Adrenal gland (tissue), 12 donors: ENCODE results near the gene RPEL1. TPM values are rescaled to one million over a fixed set of nuclear protein-coding genes. Genes with fewer than 3 reads are reported as not detected.
"Not testable (repeated sequence)": the region's sequence is repeated elsewhere in the genome, so short reads cannot be mapped to it uniquely, and the experiment has no call there.

ENCODE experiments used
- DNase-seq, 7 donors: peaks; one replicate each; pipeline ENCODE4 v3.0.0-alpha.2; 2019 to 2020
- H3K27ac ChIP-seq, 5 donors: fragments of 200-600 bp; sonication (generic) in 4 of 5; 1 replicate in 3 of 5; 2 replicates in 2 of 5; pipeline versions ENCODE4 v1.5.1 to v1.8.0; 2016 to 2020; ENCODE audit warnings: mild to moderate bottlenecking in 1 of 5
- H3K27me3 ChIP-seq: fragments of 200-600 bp; 2 replicates; pipeline ENCODE4 v1.8.0; 2021
- H3K36me3 ChIP-seq, 2 donors: fragments of 200-600 bp; replicated peaks in 1 of 2; 1 replicate in 1 of 2; 2 replicates in 1 of 2; pipeline versions ENCODE4 v1.5.1 to v1.8.0; 2018 to 2022
- H3K4me1 ChIP-seq, 2 donors: fragments of 200-600 bp; replicated peaks in 1 of 2; 1 replicate in 1 of 2; 2 replicates in 1 of 2; pipeline versions ENCODE4 v1.5.1 to v1.8.0; 2018 to 2021
- H3K4me3 ChIP-seq, 4 donors: fragments of 200-600 bp; sonication (generic) in 3 of 4; one replicate each; pipeline ENCODE4 v1.5.1; 2016 to 2018
- H3K9me3 ChIP-seq, 3 donors: fragments of 200-600 bp; sonication (generic) in 1 of 3; replicated peaks in 1 of 3; 1 replicate in 2 of 3; 2 replicates in 1 of 3; pipeline versions ENCODE4 v1.5.1 to v1.8.0; 2016 to 2021
- POLR2A ChIP-seq, 2 donors: fragments of 450-650 bp; IDR thresholded peaks; one replicate each; pipeline ENCODE4 v1.6.1; 2017; ENCODE audit warnings: antibody characterized with exemption in 2 of 2, mild to moderate bottlenecking in 2 of 2, moderate library complexity in 1 of 2
- WGBS, 4 donors: extraction: QIAGEN DNeasy Blood & Tissue Kit in 2 of 4; methylation state at CpG; one replicate each; pipeline versions ENCODE4 v1.1.5 to v1.1.7; 2013 to 2017; 5-methylcytosine and 5-hydroxymethylcytosine counted together
- intact Hi-C, 2 donors: fragments of 100-400 bp; cut with DNase I; formaldehyde crosslinking; loops; one replicate each; pipeline versions ENCODE4 v1.14.1 to v1.15.0; 2022 to 2023
- polyA plus RNA-seq, 3 donors: library from polyadenylated mRNA; stranded (reverse); fragments of 200-250 nt in 2 of 3; fragments of 350-450 nt in 1 of 3; fragmentation: Illumina TruSeq in 1 of 3; extraction: RNeasy Lipid Tissue Mini Kit (QIAGEN cat#74804) in 1 of 3; gene quantifications; one replicate each; pipeline ENCODE4 v1.2.3, GENCODE V29; 2013 to 2014
- total RNA-seq, 9 donors: library from RNA; depleted of rRNA in 4 of 9; stranded (reverse); fragments of >200 nt in 4 of 9; fragments of 120-200 nt in 1 of 9; fragmentation: NEBNext Ultra II Directional in 1 of 9; extraction: Animal tissue kit (Norgen Biotek cat#: 25700) in 1 of 9; gene quantifications; one replicate each; pipeline versions ENCODE4 v1.1.0 to v1.2.4, GENCODE V29; 2013 to 2023
- TF ChIP-seq, protein P1 (sequence below), 6 experiments: fragments of 450-650 bp in 4 of 6; fragments of 200-600 bp in 2 of 6; sonication (generic) in 1 of 6; IDR thresholded peaks; 1 replicate in 5 of 6; 2 replicates in 1 of 6; pipeline versions ENCODE4 v1.5.1 to v1.8.0; 2016 to 2021; ENCODE audit warnings: antibody characterized with exemption in 6 of 6, mild to moderate bottlenecking in 2 of 6, moderate library complexity in 1 of 6
- donor health status: healthy with polysubstance abuse.
- donor health status: Bipolar disorder and iron deficiency.
- donor health status: DM: yes; HTN: yes; CAD: no.
- donor health status: DM: no; HTN: no; CAD: no.
- donor health status: DM: no; HTN: no; CAD: no.
- donor health status: DM: yes; HTN: yes; CAD: no.

RPEL1 gene
- total and polyA plus RNA-seq, 12 donors = 0.09 to 0.11 TPM; not detected in 10

DNA sequence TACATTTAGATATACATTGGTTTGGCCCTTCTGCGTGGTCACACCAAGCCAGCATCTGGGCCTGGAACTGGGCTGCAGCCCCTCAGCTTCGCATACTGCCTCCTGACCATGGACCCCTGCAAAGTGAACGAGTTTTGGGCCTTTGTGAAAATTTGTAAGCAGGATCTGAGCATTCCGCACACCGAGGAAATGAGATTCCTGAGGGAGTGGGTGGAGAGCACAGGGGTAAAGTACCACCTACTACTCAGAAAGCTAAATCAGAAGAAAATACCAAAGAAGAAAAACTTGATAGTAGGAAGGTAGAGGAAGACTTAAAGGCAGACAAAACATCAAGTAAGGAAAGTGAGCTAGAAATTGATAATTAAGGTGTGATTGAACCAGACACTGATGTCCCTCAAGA, 30.1 kb upstream of the RPEL1 start:
- WGBS, 4 donors = 88 to 95% (median 90%) methylated on average over 5 of the region's 5 CpGs

DNA sequence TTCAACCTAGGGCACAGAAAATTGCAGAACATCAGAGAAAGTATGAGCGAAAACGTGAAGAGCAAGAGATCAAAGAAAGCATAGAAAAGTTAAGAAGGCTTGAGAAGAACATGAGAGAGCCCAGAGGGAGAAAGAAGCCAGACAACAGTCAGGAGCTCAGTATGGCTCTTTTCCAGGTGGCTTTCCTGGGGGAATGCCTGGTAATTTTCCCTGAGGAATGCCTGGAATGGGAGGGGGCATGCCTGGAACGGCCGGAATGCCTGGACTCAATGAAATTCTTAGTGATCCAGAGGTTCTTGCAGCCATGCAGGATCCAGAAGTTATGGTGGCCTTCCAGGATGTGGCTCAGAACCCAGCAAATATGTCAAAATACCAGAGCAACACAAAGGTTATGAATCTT, 29.3 kb upstream of the RPEL1 start:
- intact Hi-C loops, H3K9me3 ChIP-seq, H3K27me3 ChIP-seq, H3K36me3 ChIP-seq, H3K4me3 ChIP-seq, DNase-seq, H3K27ac ChIP-seq, H3K4me1 ChIP-seq: not testable (repeated sequence)
- WGBS, 4 donors = 54 to 78% (median 71%) methylated on average over 4 of the region's 4 CpGs

More for the DNA sequence above, 30.1 kb upstream of the RPEL1 start:
- no peak overlapping the region for H3K4me3 ChIP-seq
- H3K9me3 ChIP-seq = peaks cover 0 to under 1% (median 0%) of the 10 kb centered on the region in 3 donors
- no peaks in the 10 kb centered on the region for H3K4me1 ChIP-seq
- intact Hi-C loops = no loop called here
- DNase-seq = no peak
- no peaks in the 10 kb centered on the region for H3K36me3 ChIP-seq
- H3K27ac ChIP-seq = no peak overlapping the region
- TF ChIP-seq, protein P1, sequence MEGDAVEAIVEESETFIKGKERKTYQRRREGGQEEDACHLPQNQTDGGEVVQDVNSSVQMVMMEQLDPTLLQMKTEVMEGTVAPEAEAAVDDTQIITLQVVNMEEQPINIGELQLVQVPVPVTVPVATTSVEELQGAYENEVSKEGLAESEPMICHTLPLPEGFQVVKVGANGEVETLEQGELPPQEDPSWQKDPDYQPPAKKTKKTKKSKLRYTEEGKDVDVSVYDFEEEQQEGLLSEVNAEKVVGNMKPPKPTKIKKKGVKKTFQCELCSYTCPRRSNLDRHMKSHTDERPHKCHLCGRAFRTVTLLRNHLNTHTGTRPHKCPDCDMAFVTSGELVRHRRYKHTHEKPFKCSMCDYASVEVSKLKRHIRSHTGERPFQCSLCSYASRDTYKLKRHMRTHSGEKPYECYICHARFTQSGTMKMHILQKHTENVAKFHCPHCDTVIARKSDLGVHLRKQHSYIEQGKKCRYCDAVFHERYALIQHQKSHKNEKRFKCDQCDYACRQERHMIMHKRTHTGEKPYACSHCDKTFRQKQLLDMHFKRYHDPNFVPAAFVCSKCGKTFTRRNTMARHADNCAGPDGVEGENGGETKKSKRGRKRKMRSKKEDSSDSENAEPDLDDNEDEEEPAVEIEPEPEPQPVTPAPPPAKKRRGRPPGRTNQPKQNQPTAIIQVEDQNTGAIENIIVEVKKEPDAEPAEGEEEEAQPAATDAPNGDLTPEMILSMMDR (IDR thresholded peaks at IDR 0.05) = no peak
- TF ChIP-seq POLR2A (IDR thresholded peaks at IDR 0.05) = no peak
- H3K27me3 ChIP-seq = no peaks in the 10 kb centered on the region

DNA sequence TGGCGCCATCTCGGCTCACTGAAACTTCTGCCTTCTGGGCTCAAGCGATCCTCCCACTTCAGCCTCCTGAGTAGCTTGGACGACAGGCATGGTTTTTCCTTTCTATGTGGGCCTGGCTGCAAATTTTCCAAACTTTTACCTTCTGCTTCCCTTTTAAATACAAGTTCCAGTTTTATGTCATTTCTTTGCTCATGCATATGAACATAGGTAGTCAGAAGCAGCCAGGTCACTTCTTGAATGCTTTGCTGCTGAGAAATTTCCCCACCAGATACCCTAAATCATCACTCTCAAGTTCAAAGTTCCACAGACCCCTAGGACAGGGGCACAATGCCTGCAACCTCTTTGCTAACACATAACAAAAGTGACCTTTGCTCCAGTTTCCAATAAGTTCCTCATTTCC, 21.6 kb upstream of the RPEL1 start:
- Histone ChIP-seq H3K36me3 (no peaks in the 10 kb centered on the region), H3K9me3 (peaks cover 0 to 9% (median 0%) of the 10 kb centered on the region in 3 donors), H3K27me3 (no peaks in the 10 kb centered on the region), H3K4me3 (no peak overlapping the region), H3K27ac (no peak overlapping the region), H3K4me1 (no peaks in the 10 kb centered on the region)
- intact Hi-C loops = no loop called here
- 80 to 88% (median 84%) methylated on average over 4 of the region's 4 CpGs for WGBS, 4 donors
- DNase-seq = no peak
- TF ChIP-seq, protein P1 (IDR thresholded peaks at IDR 0.05) = no peak
- no peak for TF ChIP-seq POLR2A (IDR thresholded peaks at IDR 0.05)

DNA sequence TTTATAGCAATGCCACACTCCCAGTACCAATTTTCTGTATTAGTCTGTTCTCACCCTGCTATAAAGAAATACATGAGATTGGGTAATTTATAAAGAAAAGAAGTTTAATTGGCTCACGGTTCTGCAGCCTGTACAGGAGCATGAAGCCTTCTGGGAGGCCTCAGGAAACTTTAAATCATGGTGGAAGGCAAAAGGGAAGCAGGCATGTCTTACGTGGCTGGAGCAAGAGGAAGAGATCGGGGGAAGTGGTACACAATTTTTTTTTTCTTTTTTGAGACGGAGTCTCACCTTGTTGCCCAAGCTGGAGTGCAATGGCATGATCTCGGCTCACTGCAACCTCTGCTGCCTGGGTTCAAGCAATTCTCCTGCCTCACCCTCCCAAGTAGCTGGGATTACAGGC, 21.0 kb upstream of the RPEL1 start:
- DNase-seq, H3K36me3 ChIP-seq, H3K9me3 ChIP-seq, H3K4me1 ChIP-seq, H3K27me3 ChIP-seq, H3K4me3 ChIP-seq, H3K27ac ChIP-seq, intact Hi-C loops: not testable (repeated sequence)
- WGBS, 4 donors = 64 to 84% (median 72%) methylated on average over 5 of the region's 5 CpGs

DNA sequence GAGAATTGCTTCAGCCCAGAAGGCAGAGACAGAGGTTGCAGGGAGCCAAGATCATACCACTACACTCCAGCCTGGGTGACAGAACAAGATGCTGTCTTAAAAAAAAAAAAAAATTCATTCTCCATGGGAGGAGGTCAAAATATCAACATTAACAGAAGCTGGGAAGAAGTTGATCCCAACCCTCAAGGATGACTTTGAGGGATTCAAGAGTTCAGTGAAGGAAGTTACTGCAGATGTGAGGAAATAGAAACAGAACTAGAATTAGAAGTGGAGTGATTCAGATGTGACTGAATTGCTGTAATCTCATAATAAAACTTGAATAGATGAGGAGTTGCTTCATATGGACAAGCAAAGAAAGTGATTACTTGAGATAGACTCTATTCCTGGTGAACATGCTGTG, 19.7 kb upstream of the RPEL1 start:
- DNase-seq = no peak
- Histone ChIP-seq H3K36me3 (no peaks in the 10 kb centered on the region), H3K27ac (no peak overlapping the region), H3K9me3 (peaks cover 0 to 9% (median 0%) of the 10 kb centered on the region in 3 donors), H3K4me3 (no peak overlapping the region), H3K27me3 (no peaks in the 10 kb centered on the region), H3K4me1 (peaks cover 0 to 7% of the 10 kb centered on the region in 2 donors)
- intact Hi-C loops = no loop called here
- no peak for TF ChIP-seq POLR2A (IDR thresholded peaks at IDR 0.05)

DNA sequence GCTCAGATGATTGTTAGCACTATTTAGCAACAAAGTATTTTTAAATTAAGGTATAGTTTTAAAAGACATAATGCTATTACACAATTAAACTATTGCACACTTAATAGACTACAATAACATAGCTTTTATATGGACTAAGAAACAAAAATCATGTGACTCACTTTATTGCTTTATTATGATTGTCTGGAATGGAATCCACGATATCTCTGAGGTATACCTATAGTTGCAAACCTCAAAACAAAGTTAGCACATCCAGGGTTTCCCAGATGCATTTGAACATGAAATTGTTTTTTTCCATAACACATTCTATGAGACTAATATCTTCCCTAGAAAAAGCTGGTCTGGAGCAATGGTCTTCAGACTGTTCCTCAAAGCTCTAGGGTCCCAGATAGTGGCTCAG, 18.3 kb upstream of the RPEL1 start:
- 89 to 100% (median 92%) methylated on average over 1 of the region's 1 CpG for WGBS, 4 donors
- intact Hi-C loops = no loop called here
- no peak overlapping the region for H3K27ac ChIP-seq
- H3K4me1 ChIP-seq = peaks cover 0 to 12% of the 10 kb centered on the region in 2 donors
- peaks cover 0 to 9% (median 0%) of the 10 kb centered on the region in 3 donors for H3K9me3 ChIP-seq
- no peak overlapping the region for H3K4me3 ChIP-seq
- DNase-seq = no peak
- H3K36me3 ChIP-seq = no peaks in the 10 kb centered on the region
- TF ChIP-seq, protein P1 (IDR thresholded peaks at IDR 0.05) = no peak
- TF ChIP-seq POLR2A (IDR thresholded peaks at IDR 0.05) = no peak
- no peaks in the 10 kb centered on the region for H3K27me3 ChIP-seq
